Mesendoderm (in vitro differentiated cells): ENCODE measurements around the gene CABP4. TPM values are rescaled to one million over a fixed set of nuclear protein-coding genes. Genes with fewer than 3 reads are reported as not detected.

Experiments
- DNase-seq: peaks from one replicate; pipeline ENCODE4 v3.0.0; 2013
- H2AK5ac ChIP-seq: 2 replicates; pipeline ENCODE4 v1.6.1; 2013; ENCODE audit warnings: low read length, inconsistent platforms
- H2BK120ac ChIP-seq: 2 replicates; pipeline ENCODE4 v1.6.1; 2013; ENCODE audit warnings: low read depth, mild to moderate bottlenecking, low read length, moderate library complexity, mixed read lengths
- H2BK15ac ChIP-seq: replicated peaks from 2 replicates; pipeline ENCODE4 v1.6.1; 2013; ENCODE audit warnings: low read depth, mild to moderate bottlenecking, moderate library complexity
- H2BK5ac ChIP-seq: 2 replicates; pipeline ENCODE4 v1.6.1; 2013; ENCODE audit warnings: low read length, inconsistent platforms
- H3K18ac ChIP-seq: 2 replicates; pipeline ENCODE4 v1.6.1; 2013; ENCODE audit warnings: mild to moderate bottlenecking, low read length, mixed read lengths
- H3K23ac ChIP-seq: one replicate; pipeline ENCODE4 v1.6.1; 2013; ENCODE audit warnings: low read length
- H3K27ac ChIP-seq: 2 replicates; pipeline ENCODE4 v1.5.1; 2013; ENCODE audit warnings: low read depth, mild to moderate bottlenecking, inconsistent platforms, low read length, moderate library complexity
- H3K27me3 ChIP-seq: 2 replicates; pipeline ENCODE4 v1.6.1; 2013; ENCODE audit warnings: low read length, control low read depth, mild to moderate bottlenecking, inconsistent platforms; ENCODE audit not compliant: insufficient read depth, poor library complexity
- H3K36me3 ChIP-seq: 2 replicates; pipeline ENCODE4 v1.6.1; 2013; ENCODE audit warnings: low read length, inconsistent platforms; ENCODE audit not compliant: control insufficient read depth, insufficient read depth
- H3K4ac ChIP-seq: one replicate; pipeline ENCODE4 v1.6.1; 2013; ENCODE audit warnings: low read depth, mild to moderate bottlenecking, low read length, moderate library complexity
- H3K4me1 ChIP-seq: 2 replicates; pipeline ENCODE4 v1.6.1; 2013; ENCODE audit warnings: low read depth, low read length, inconsistent platforms; ENCODE audit not compliant: control insufficient read depth
- H3K4me2 ChIP-seq: 2 replicates; pipeline ENCODE4 v1.6.1; 2013; ENCODE audit warnings: low read length
- H3K4me3 ChIP-seq: 2 replicates; pipeline ENCODE4 v1.5.1; 2013; ENCODE audit warnings: mild to moderate bottlenecking, low read length
- H3K56ac ChIP-seq: one replicate; pipeline ENCODE4 v1.6.1; 2013; ENCODE audit warnings: low read length
- H3K79me1 ChIP-seq: 2 replicates; pipeline ENCODE4 v1.6.1; 2013; ENCODE audit warnings: low read length, inconsistent platforms
- H3K79me2 ChIP-seq: 2 replicates; pipeline ENCODE4 v1.6.1; 2013; ENCODE audit warnings: mild to moderate bottlenecking, low read length; ENCODE audit not compliant: control insufficient read depth, insufficient read depth
- H3K9ac ChIP-seq: 2 replicates; pipeline ENCODE4 v1.6.1; 2013; ENCODE audit warnings: low read length, inconsistent platforms
- H4K5ac ChIP-seq: one replicate; pipeline ENCODE4 v1.6.1; 2013; ENCODE audit warnings: low read length
- H4K8ac ChIP-seq: one replicate; pipeline ENCODE4 v1.6.1; 2013; ENCODE audit warnings: low read depth, mild to moderate bottlenecking, control low read depth, low read length, moderate library complexity
- WGBS: extraction: QIAGEN DNeasy Blood & Tissue Kit; methylation state at CpG from one replicate; pipeline ENCODE4 v1.1.7; 2013; ENCODE audit warnings: low lambda C conversion rate, missing lambda C conversion rate; ENCODE audit not compliant: insufficient coverage; ENCODE audit errors: extremely low coverage; 5-methylcytosine and 5-hydroxymethylcytosine counted together
- small RNA-seq: library from polyadenylated mRNA; stranded (forward); fragments of <200 nt; extraction: miRNeasy Mini kit (QIAGEN cat#:217004); gene quantifications from one replicate; pipeline ENCODE3, GENCODE V24; 2013; ENCODE audit not compliant: insufficient read depth

The CABP4 gene

GRCh38 chr11:67510023-67510345, 54.8 kb downstream of the CABP4 start:
- no CpG with 5 or more reads among the region's 3 CpGs for WGBS

More at GRCh38 chr11:67510023-67510345, 54.8 kb downstream of the CABP4 start:
- Histone ChIP-seq H4K8ac (no peak overlapping the region), H3K18ac (no peak overlapping the region), H3K79me1 (peaks cover 10% of the 10 kb centered on the region), H3K4me2 (no peak overlapping the region), H2BK120ac (no peak overlapping the region), H3K56ac (no peak overlapping the region), H4K5ac (no peak overlapping the region), H3K4ac (no peak overlapping the region), H3K36me3 (no peaks in the 10 kb centered on the region), H3K4me3 (no peak overlapping the region), H3K79me2 (no peaks in the 10 kb centered on the region), H2AK5ac (no peak overlapping the region), H3K27ac (no peak overlapping the region), H2BK15ac (no peak overlapping the region), H3K4me1 (peaks cover 10% of the 10 kb centered on the region), H3K27me3 (no peaks in the 10 kb centered on the region), H3K9ac (no peak overlapping the region), H2BK5ac (no peak overlapping the region), H3K23ac (no peak overlapping the region)
- DNase-seq, result no peak

Small RNA genes lying within 50 kb of the gene (small RNA-seq; reads per million reads assigned to genes)
- gene MIR6752, result not detected
